ENCODE results near the gene ATG12. TPM values are rescaled to one million over a fixed set of nuclear protein-coding genes. Genes with fewer than 3 reads are reported as not detected.

ATG12 gene
- total and polyA plus RNA-seq, 2 of the 8 experiments (the other 6 are each of a cell fraction or from before 2014, with no cell fraction given) = 23.8 to 49.3 TPM

- H2AK5ac ChIP-seq (ENCODE audit: low read depth, low read length) = no peak overlapping the region
- ChIA-PET POLR2A (ENCODE audit: partially characterized antibody) (no interaction called here), CTCF (ENCODE audit: partially characterized antibody) (no interaction called here)
- H4K5ac ChIP-seq (ENCODE audit: insufficient read length, low read depth, low read length) = no peak overlapping the region
- H3K14ac ChIP-seq (ENCODE audit: insufficient read length) = no peak overlapping the region
- 70% methylated on average over 1 of the region's 1 CpG; no CpG with 5 or more reads in 1 of the 2 experiments for WGBS, 2 experiments (ENCODE audit: extremely low coverage in 1 of 2, insufficient coverage in 1 of 2, insufficient read length in 1 of 2, insufficient replicate concordance in 2 of 2, low coverage in 1 of 2, low lambda C conversion rate in 2 of 2, missing lambda C conversion rate in 1 of 2)
- no peaks in the 10 kb centered on the region for H3K9me3 ChIP-seq (ENCODE audit: insufficient read depth in 2 of 2, low read depth in 1 of 2, low read length in 1 of 2)
- H2BK5ac ChIP-seq (ENCODE audit: low read depth, low read length) = no peak overlapping the region
- no peak overlapping the region for H2AFZ ChIP-seq (ENCODE audit: low read length)
- H2BK20ac ChIP-seq (ENCODE audit: low read length) = no peak overlapping the region
- no peaks in the 10 kb centered on the region for H4K20me1 ChIP-seq (replicated peaks in 1 of 2; ENCODE audit: control insufficient read depth in 1 of 2, insufficient read depth in 2 of 2, low read length in 2 of 2)
- FAIRE-seq (no peak), DNase-seq (ENCODE audit: low read depth in 1 of 2, low spot score in 2 of 2) (no peak)
- H3K4me3 ChIP-seq (ENCODE audit: extremely low read depth in 1 of 4, insufficient read depth in 2 of 4, low read depth in 3 of 4, low read length in 4 of 4) = no peak overlapping the region
- no peaks in the 10 kb centered on the region for H3K79me1 ChIP-seq (ENCODE audit: low read depth, low read length)
- H3K4me2 ChIP-seq (ENCODE audit: insufficient read depth in 1 of 2, low read depth in 2 of 2, low read length in 2 of 2) = no peak overlapping the region
- H3K27ac ChIP-seq (ENCODE audit: low read depth, low read length) = no peak overlapping the region
- no peak overlapping the region for H2BK120ac ChIP-seq (replicated peaks; ENCODE audit: low read depth, low read length)
- no peaks in the 10 kb centered on the region for H3K23me2 ChIP-seq (ENCODE audit: low read depth, low read length)
- H3K23ac ChIP-seq (ENCODE audit: insufficient read length) = no peak overlapping the region
- peaks cover 0 to 6% (median 3%) of the 10 kb centered on the region in 4 experiments; a peak in 2 of 8 replicates for H3K36me3 ChIP-seq (ENCODE audit: control insufficient read depth in 2 of 4, insufficient read depth in 4 of 4, low read length in 3 of 4)
- no peaks in the 10 kb centered on the region for H3K79me2 ChIP-seq (ENCODE audit: control insufficient read depth in 1 of 2, insufficient read depth in 2 of 2, low read length in 2 of 2)
- H3K4me1 ChIP-seq (replicated peaks in 1 of 4; ENCODE audit: control insufficient read depth in 3 of 4, insufficient read depth in 4 of 4, low read length in 3 of 4) = peaks cover 0 to 4% (median 0%) of the 10 kb centered on the region in 4 experiments; a peak in 1 of 7 replicates
- H2BK12ac ChIP-seq (ENCODE audit: low read depth, low read length) = no peak overlapping the region
- no peaks in the 10 kb centered on the region for H3K27me3 ChIP-seq (replicated peaks in 1 of 4; ENCODE audit: control insufficient read depth in 3 of 4, extremely low read depth in 1 of 4, insufficient read depth in 3 of 4, low read length in 3 of 4)
- H4K8ac ChIP-seq (ENCODE audit: extremely low read depth, insufficient read depth, low read length) = no peak overlapping the region
- no peak overlapping the region for H3K18ac ChIP-seq (ENCODE audit: extremely low read depth, low read length)
- H4K91ac ChIP-seq (replicated peaks; ENCODE audit: insufficient read length, low read length) = no peak overlapping the region
- no peak overlapping the region for H3K9ac ChIP-seq (replicated peaks in 1 of 4; ENCODE audit: extremely low read depth in 1 of 4, low read depth in 3 of 4, low read length in 3 of 4)
- no peak overlapping the region for H2BK15ac ChIP-seq (ENCODE audit: low read length)
- H3K56ac ChIP-seq (replicated peaks; ENCODE audit: insufficient read length, low read depth, low read length) = no peak overlapping the region
- H3K4ac ChIP-seq (replicated peaks; ENCODE audit: insufficient read length, low read depth, low read length) = no peak overlapping the region
- TF ChIP-seq TBP (IDR thresholded peaks at IDR 0.05; ENCODE audit: low read depth, low read length) (no peak), RXRA (IDR thresholded peaks at IDR 0.05; ENCODE audit: insufficient read depth, low read depth, low read length) (no peak), SP4 (IDR thresholded peaks at IDR 0.05; ENCODE audit: low read length) (no peak), KDM5A (IDR thresholded peaks at IDR 0.05; ENCODE audit: low read length) (no peak), RFX5 (IDR thresholded peaks at IDR 0.05; ENCODE audit: borderline replicate concordance, low read depth, low read length) (no peak), TAF1 (IDR thresholded peaks at IDR 0.05; ENCODE audit: low read depth, low read length) (no peak)
Observed at GRCh38 chr5:115873392-115873791, 32.0 kb upstream of the ATG12 start.
